ENCODE results near the gene ZBTB20. TPM values are rescaled to one million over a fixed set of nuclear protein-coding genes. Genes with fewer than 3 reads are reported as not detected.

ZBTB20 gene
- total RNA-seq, 6 experiments from 2014 or later: 36.7 to 59.4 (median 46.7) TPM

- H3K36me3 ChIP-seq: no peaks in the 10 kb centered on the region
- H3K27me3 ChIP-seq: no peaks in the 10 kb centered on the region
- ATAC-seq (peak in 1 of 4 donors; percentile 29), DNase-seq (no peak)
- H3K4me1 ChIP-seq: peaks cover 0 to 23% (median 6%) of the 10 kb centered on the region in 4 donors
- no peaks in the 10 kb centered on the region for H3K9me3 ChIP-seq
- H3K4me3 ChIP-seq: no peak overlapping the region
- WGBS (ENCODE audit: insufficient coverage, low coverage, low lambda C conversion rate, missing lambda C conversion rate): 7% methylated on average over 1 of the region's 1 CpG
- intact Hi-C loops (cut with DNase I): no loop called here
- no peak overlapping the region for H3K27ac ChIP-seq
- no peak for TF ChIP-seq POLR2A (IDR thresholded peaks at IDR 0.05)
- no peak for TF ChIP-seq CTCF (IDR thresholded peaks at IDR 0.05)
These were observed 357.3 kb downstream of the ZBTB20 start for GRCh38 chr3:114789803-114790202.

- Histone ChIP-seq H3K27ac (no peak overlapping the region), H3K4me3 (no peak overlapping the region), H3K27me3 (no peaks in the 10 kb centered on the region), H3K36me3 (peaks cover 0 to 2% (median 0%) of the 10 kb centered on the region in 4 donors), H3K4me1 (peaks cover 0 to 6% (median 0%) of the 10 kb centered on the region in 4 donors), H3K9me3 (peaks cover 0 to 16% (median 3%) of the 10 kb centered on the region in 4 donors)
- intact Hi-C loops (cut with DNase I): no loop called here
- 76% methylated on average over 2 of the region's 2 CpGs for whole genome bisulfite sequencing (ENCODE audit: insufficient coverage, low coverage, low lambda C conversion rate, missing lambda C conversion rate)
- TF ChIP-seq CTCF (IDR thresholded peaks at IDR 0.05): no peak
- no peak for TF ChIP-seq POLR2A (IDR thresholded peaks at IDR 0.05)
- ATAC-seq: no peak
- DNase-seq: no peak
These were observed 371.7 kb downstream of the ZBTB20 start for GRCh38 chr3:114775395-114775794.

- ATAC-seq: no peak
- Histone ChIP-seq H3K27ac (no peak overlapping the region), H3K36me3 (no peaks in the 10 kb centered on the region), H3K4me3 (no peak overlapping the region), H3K4me1 (peaks cover 0 to 6% (median 0%) of the 10 kb centered on the region in 4 donors), H3K9me3 (peaks cover 0 to 16% (median 3%) of the 10 kb centered on the region in 4 donors), H3K27me3 (no peaks in the 10 kb centered on the region)
- 82% methylated on average over 2 of the region's 2 CpGs for WGBS (ENCODE audit: insufficient coverage, low coverage, low lambda C conversion rate, missing lambda C conversion rate)
- no peak for TF ChIP-seq CTCF (IDR thresholded peaks at IDR 0.05)
- TF ChIP-seq POLR2A (IDR thresholded peaks at IDR 0.05): no peak
- intact Hi-C loops (cut with DNase I): no loop called here
- DNase-seq: no peak
These were observed 376.2 kb downstream of the ZBTB20 start for GRCh38 chr3:114770874-114771273.

- Histone ChIP-seq H3K4me3 (no peak overlapping the region), H3K27ac (peak overlapping the region in 2 of 3 donors; percentile 6 to 15), H3K4me1 (peaks cover 0 to 19% (median 8%) of the 10 kb centered on the region in 4 donors), H3K27me3 (no peaks in the 10 kb centered on the region), H3K36me3 (no peaks in the 10 kb centered on the region), H3K9me3 (no peaks in the 10 kb centered on the region)
- DNase-seq (peak; percentile 49 to 82 (median 66)), ATAC-seq (peak; percentile 85 to 96 (median 91))
- WGBS (ENCODE audit: insufficient coverage, low coverage, low lambda C conversion rate, missing lambda C conversion rate): 26% methylated on average over 4 of the region's 4 CpGs
- intact Hi-C loops (cut with DNase I): no loop called here
- TF ChIP-seq POLR2A (IDR thresholded peaks at IDR 0.05): no peak
- no peak for TF ChIP-seq CTCF (IDR thresholded peaks at IDR 0.05)
These were observed 383.0 kb downstream of the ZBTB20 start for GRCh38 chr3:114764056-114764492.

Data from right lobe of liver (tissue), 6 donors.